ENCODE results near the gene CCDC136.

The CCDC136 gene

GRCh38 chr7:128846781-128847444, 55.1 kb downstream of the CCDC136 start:
- no peak for DNase-seq

GRCh38 chr7:128847721-128848211, 56.0 kb downstream of the CCDC136 start:
- no peak for DNase-seq

GRCh38 chr7:128848289-128849155, 56.8 kb downstream of the CCDC136 start:
- no peak for DNase-seq

- no peak for DNase-seq
These were observed 57.4 kb downstream of the CCDC136 start for GRCh38 chr7:128849156-128849515.

GRCh38 chr7:128849804-128850490, 58.2 kb downstream of the CCDC136 start:
- no peak for DNase-seq

GRCh38 chr7:128852537-128853254, 60.9 kb downstream of the CCDC136 start:
- DNase-seq: no peak

- DNase-seq: no peak
These were observed 62.0 kb downstream of the CCDC136 start for GRCh38 chr7:128853799-128854198.

GRCh38 chr7:128854396-128854795, 62.6 kb downstream of the CCDC136 start:
- DNase-seq: no peak

- DNase-seq: no peak
These were observed 63.8 kb downstream of the CCDC136 start for GRCh38 chr7:128855559-128855958.

GRCh38 chr7:128856001-128856718, 64.4 kb downstream of the CCDC136 start:
- no peak for DNase-seq

GRCh38 chr7:128858380-128859231, 66.8 kb downstream of the CCDC136 start:
- DNase-seq: no peak

- DNase-seq: no peak
These were observed 67.7 kb downstream of the CCDC136 start for GRCh38 chr7:128859232-128860157.

GRCh38 chr7:128860158-128861073, 68.6 kb downstream of the CCDC136 start:
- no peak for DNase-seq

- DNase-seq: no peak
These were observed 70.3 kb downstream of the CCDC136 start for GRCh38 chr7:128861957-128862570.

- peak; percentile 92 for DNase-seq
These were observed 71.0 kb downstream of the CCDC136 start, which contains the start of gene ATP6V1F for GRCh38 chr7:128862571-128863432. TSS of gene ATP6V1F (plus strand) at chr7:128862856. CDS start at chr7:128862905, 49 bp downstream.

GRCh38 chr7:128863433-128863989, 71.7 kb downstream of the CCDC136 start:
- no peak for DNase-seq

- DNase-seq: no peak
These were observed 73.5 kb downstream of the CCDC136 start for GRCh38 chr7:128865303-128865702.

Data from NCI-H187 treated with DMSO at 0.1 percent for 48 hours (cell line).